Epidermal melanocyte (primary cell): ENCODE data around the gene THOC2.
"Not testable (repeated sequence)": the region's sequence is repeated elsewhere in the genome, so short reads cannot be mapped to it uniquely, and the experiment has no call there.

Experiments used
- DNase-seq: peaks from one replicate; pipeline ENCODE4 v3.0.0; 2011; ENCODE audit warnings: low spot score; ENCODE audit not compliant: insufficient read length

THOC2 gene

GRCh38 chrX:123588723-123589122 is 144.1 kb downstream of the THOC2 start:
- DNase-seq, result no peak

- DNase-seq, result no peak
Measured at GRCh38 chrX:123581586-123581985, 151.3 kb downstream of the THOC2 start.

GRCh38 chrX:123580792-123581191 is 152.1 kb downstream of the THOC2 start:
- DNase-seq, result no peak

- DNase-seq, result not testable (repeated sequence)
Measured at GRCh38 chrX:123574027-123574426, 158.8 kb downstream of the THOC2 start.

GRCh38 chrX:123570011-123570590 is 162.8 kb downstream of the THOC2 start:
- DNase-seq, result no peak

- DNase-seq, result no peak
Measured at GRCh38 chrX:123563167-123563566, 169.7 kb downstream of the THOC2 start.

- no peak for DNase-seq
Measured at GRCh38 chrX:123562342-123563146, 170.3 kb downstream of the THOC2 start.

- DNase-seq, result no peak
Measured at GRCh38 chrX:123561439-123562215, 171.2 kb downstream of the THOC2 start.

GRCh38 chrX:123550829-123551228 is 182.0 kb downstream of the THOC2 start:
- DNase-seq, result no peak
